Measurements from ENCODE around the gene ALK. TPM values are rescaled to one million over a fixed set of nuclear protein-coding genes. Genes with fewer than 3 reads are reported as not detected.
A peak's percentile ranks its signal among the peaks of the same experiment; 100 is the strongest.

Gene ALK
- total and polyA plus RNA-seq, 4 donors = 4.2 to 16.7 (median 14.2) TPM

- no peak overlapping the region for H3K27ac ChIP-seq (ENCODE audit: low read depth, low read length)
- no peak for DNase-seq (ENCODE audit: low read depth in 4 of 6, low spot score in 6 of 6)
- WGBS (ENCODE audit: insufficient coverage) = 83% methylated on average over 2 of the region's 2 CpGs
- H3K4me1 ChIP-seq (ENCODE audit: control insufficient read depth, insufficient read depth, low read length) = peaks cover 8% of the 10 kb centered on the region
- no peaks in the 10 kb centered on the region for H3K36me3 ChIP-seq (ENCODE audit: control insufficient read depth, insufficient read depth, low read length)
- H3K27me3 ChIP-seq (ENCODE audit: control insufficient read depth, insufficient read depth, low read length) = no peaks in the 10 kb centered on the region
- no peaks in the 10 kb centered on the region for H3K9me3 ChIP-seq (ENCODE audit: control insufficient read depth, insufficient read depth, low read length)
- no peak overlapping the region for H3K4me3 ChIP-seq (ENCODE audit: low read depth, low read length)
These were observed 195.8 kb downstream of the ALK start for GRCh38 chr2:29725610-29726009.

GRCh38 chr2:29724282-29724681 is 197.1 kb downstream of the ALK start:
- peak in 1 of 6 donors; percentile 39 for DNase-seq (ENCODE audit: low read depth in 4 of 6, low spot score in 6 of 6)
- Histone ChIP-seq H3K9me3 (ENCODE audit: control insufficient read depth, insufficient read depth, low read length) (no peaks in the 10 kb centered on the region), H3K27ac (ENCODE audit: low read depth, low read length) (no peak overlapping the region), H3K4me1 (ENCODE audit: control insufficient read depth, insufficient read depth, low read length) (peaks cover 9% of the 10 kb centered on the region), H3K27me3 (ENCODE audit: control insufficient read depth, insufficient read depth, low read length) (no peaks in the 10 kb centered on the region), H3K36me3 (ENCODE audit: control insufficient read depth, insufficient read depth, low read length) (no peaks in the 10 kb centered on the region), H3K4me3 (ENCODE audit: low read depth, low read length) (no peak overlapping the region)
- WGBS (ENCODE audit: insufficient coverage) = no CpG with 5 or more reads among the region's 3 CpGs

- Histone ChIP-seq H3K36me3 (ENCODE audit: control insufficient read depth, insufficient read depth, low read length) (no peaks in the 10 kb centered on the region), H3K27me3 (ENCODE audit: control insufficient read depth, insufficient read depth, low read length) (no peaks in the 10 kb centered on the region), H3K9me3 (ENCODE audit: control insufficient read depth, insufficient read depth, low read length) (no peaks in the 10 kb centered on the region), H3K4me3 (ENCODE audit: low read depth, low read length) (no peak overlapping the region), H3K4me1 (ENCODE audit: control insufficient read depth, insufficient read depth, low read length) (peaks cover 9% of the 10 kb centered on the region), H3K27ac (ENCODE audit: low read depth, low read length) (no peak overlapping the region)
- 66% methylated on average over 3 of the region's 7 CpGs for WGBS (ENCODE audit: insufficient coverage)
- no peak for DNase-seq (ENCODE audit: low read depth in 4 of 6, low spot score in 6 of 6)
These were observed 198.0 kb downstream of the ALK start for GRCh38 chr2:29723255-29724001.

- no CpG with 5 or more reads among the region's 3 CpGs for WGBS (ENCODE audit: insufficient coverage)
- DNase-seq (ENCODE audit: low read depth in 4 of 6, low spot score in 6 of 6) = no peak
- H3K36me3 ChIP-seq (ENCODE audit: control insufficient read depth, insufficient read depth, low read length) = no peaks in the 10 kb centered on the region
These were observed 201.7 kb downstream of the ALK start for GRCh38 chr2:29719639-29720038.

GRCh38 chr2:29718076-29718686 is 203.2 kb downstream of the ALK start:
- Histone ChIP-seq H3K4me3 (ENCODE audit: low read depth, low read length) (no peak overlapping the region), H3K4me1 (ENCODE audit: control insufficient read depth, insufficient read depth, low read length) (peaks cover 3% of the 10 kb centered on the region), H3K27ac (ENCODE audit: low read depth, low read length) (peak overlapping the region; percentile 8), H3K27me3 (ENCODE audit: control insufficient read depth, insufficient read depth, low read length) (no peaks in the 10 kb centered on the region), H3K36me3 (ENCODE audit: control insufficient read depth, insufficient read depth, low read length) (no peaks in the 10 kb centered on the region), H3K9me3 (ENCODE audit: control insufficient read depth, insufficient read depth, low read length) (no peaks in the 10 kb centered on the region)
- WGBS (ENCODE audit: insufficient coverage) = 33% methylated on average over 1 of the region's 5 CpGs
- DNase-seq (ENCODE audit: low read depth in 4 of 6, low spot score in 6 of 6) = peak in 1 of 6 donors; percentile 52

More at GRCh38 chr2:29719639-29720038, 201.7 kb downstream of the ALK start:
- no peaks in the 10 kb centered on the region for H3K27me3 ChIP-seq (ENCODE audit: control insufficient read depth, insufficient read depth, low read length)
- H3K9me3 ChIP-seq (ENCODE audit: control insufficient read depth, insufficient read depth, low read length) = no peaks in the 10 kb centered on the region
- no peak overlapping the region for H3K27ac ChIP-seq (ENCODE audit: low read depth, low read length)
- no peak overlapping the region for H3K4me3 ChIP-seq (ENCODE audit: low read depth, low read length)
- H3K4me1 ChIP-seq (ENCODE audit: control insufficient read depth, insufficient read depth, low read length) = peaks cover 3% of the 10 kb centered on the region

GRCh38 chr2:29715655-29716054 is 205.7 kb downstream of the ALK start:
- DNase-seq (ENCODE audit: low read depth in 4 of 6, low spot score in 6 of 6) = no peak
- 100% methylated on average over 1 of the region's 3 CpGs for WGBS (ENCODE audit: insufficient coverage)

GRCh38 chr2:29714333-29714732 is 207.1 kb downstream of the ALK start:
- Histone ChIP-seq H3K27ac (ENCODE audit: low read depth, low read length) (no peak overlapping the region), H3K4me1 (ENCODE audit: control insufficient read depth, insufficient read depth, low read length) (no peaks in the 10 kb centered on the region), H3K9me3 (ENCODE audit: control insufficient read depth, insufficient read depth, low read length) (no peaks in the 10 kb centered on the region), H3K36me3 (ENCODE audit: control insufficient read depth, insufficient read depth, low read length) (no peaks in the 10 kb centered on the region), H3K27me3 (ENCODE audit: control insufficient read depth, insufficient read depth, low read length) (no peaks in the 10 kb centered on the region), H3K4me3 (ENCODE audit: low read depth, low read length) (no peak overlapping the region)
- 92% methylated on average over 4 of the region's 4 CpGs for WGBS (ENCODE audit: insufficient coverage)
- no peak for DNase-seq (ENCODE audit: low read depth in 4 of 6, low spot score in 6 of 6)

More at GRCh38 chr2:29715655-29716054, 205.7 kb downstream of the ALK start:
- Histone ChIP-seq H3K4me3 (ENCODE audit: low read depth, low read length) (no peak overlapping the region), H3K36me3 (ENCODE audit: control insufficient read depth, insufficient read depth, low read length) (no peaks in the 10 kb centered on the region), H3K27ac (ENCODE audit: low read depth, low read length) (no peak overlapping the region), H3K9me3 (ENCODE audit: control insufficient read depth, insufficient read depth, low read length) (no peaks in the 10 kb centered on the region), H3K27me3 (ENCODE audit: control insufficient read depth, insufficient read depth, low read length) (no peaks in the 10 kb centered on the region), H3K4me1 (ENCODE audit: control insufficient read depth, insufficient read depth, low read length) (peaks cover 3% of the 10 kb centered on the region)

GRCh38 chr2:29706171-29706720 is 215.1 kb downstream of the ALK start:
- Histone ChIP-seq H3K36me3 (ENCODE audit: control insufficient read depth, insufficient read depth, low read length) (no peaks in the 10 kb centered on the region), H3K4me3 (ENCODE audit: low read depth, low read length) (no peak overlapping the region), H3K27me3 (ENCODE audit: control insufficient read depth, insufficient read depth, low read length) (no peaks in the 10 kb centered on the region), H3K27ac (ENCODE audit: low read depth, low read length) (no peak overlapping the region), H3K4me1 (ENCODE audit: control insufficient read depth, insufficient read depth, low read length) (peaks cover 4% of the 10 kb centered on the region), H3K9me3 (ENCODE audit: control insufficient read depth, insufficient read depth, low read length) (no peaks in the 10 kb centered on the region)
- no peak for DNase-seq (ENCODE audit: low read depth in 4 of 6, low spot score in 6 of 6)
- 58% methylated on average over 1 of the region's 4 CpGs for WGBS (ENCODE audit: insufficient coverage)

GRCh38 chr2:29705616-29706015 is 215.8 kb downstream of the ALK start:
- DNase-seq (ENCODE audit: low read depth in 4 of 6, low spot score in 6 of 6) = peak in 1 of 6 donors; percentile 60
- H3K27ac ChIP-seq (ENCODE audit: low read depth, low read length) = no peak overlapping the region
- H3K27me3 ChIP-seq (ENCODE audit: control insufficient read depth, insufficient read depth, low read length) = no peaks in the 10 kb centered on the region
- H3K4me3 ChIP-seq (ENCODE audit: low read depth, low read length) = no peak overlapping the region
- no peaks in the 10 kb centered on the region for H3K9me3 ChIP-seq (ENCODE audit: control insufficient read depth, insufficient read depth, low read length)
- no peaks in the 10 kb centered on the region for H3K36me3 ChIP-seq (ENCODE audit: control insufficient read depth, insufficient read depth, low read length)
- peaks cover 4% of the 10 kb centered on the region for H3K4me1 ChIP-seq (ENCODE audit: control insufficient read depth, insufficient read depth, low read length)
- WGBS (ENCODE audit: insufficient coverage) = 75% methylated on average over 2 of the region's 4 CpGs

All from spinal cord (tissue), 10 donors.